Left lobe of liver (tissue), 2 donors: ENCODE measurements around the gene TMEM186. TPM values are rescaled to one million over a fixed set of nuclear protein-coding genes. Genes with fewer than 3 reads are reported as not detected.
"Not testable (repeated sequence)": the region's sequence is repeated elsewhere in the genome, so short reads cannot be mapped to it uniquely, and the experiment has no call there.

ENCODE experiments used
- ATAC-seq: fragments of 200-7000 bp; cut with Tn5 transposase; one replicate; pipeline ENCODE4 v1.9.1; 2020; ENCODE audit warnings: mild to moderate bottlenecking, moderate library complexity
- DNase-seq: peaks from one replicate; pipeline ENCODE4 v3.0.0-alpha.2; 2020; ENCODE audit warnings: low spot score
- total RNA-seq: library from RNA; stranded (reverse); gene quantifications from one replicate; pipeline ENCODE4 v1.2.1, GENCODE V29; 2021
- donor health status: DM: no; HTN: no; CAD: no; lungs with moderate emphysema.
- donor health status: DM: no; HTN: yes; CAD: no.

TMEM186 gene
- total RNA-seq, 1 donor from 2014 or later = 7.5 TPM

- no peak for DNase-seq
- ATAC-seq = no peak
Measured at GRCh38 chr16:8776129-8776584, 21.3 kb downstream of the TMEM186 start.

DNA sequence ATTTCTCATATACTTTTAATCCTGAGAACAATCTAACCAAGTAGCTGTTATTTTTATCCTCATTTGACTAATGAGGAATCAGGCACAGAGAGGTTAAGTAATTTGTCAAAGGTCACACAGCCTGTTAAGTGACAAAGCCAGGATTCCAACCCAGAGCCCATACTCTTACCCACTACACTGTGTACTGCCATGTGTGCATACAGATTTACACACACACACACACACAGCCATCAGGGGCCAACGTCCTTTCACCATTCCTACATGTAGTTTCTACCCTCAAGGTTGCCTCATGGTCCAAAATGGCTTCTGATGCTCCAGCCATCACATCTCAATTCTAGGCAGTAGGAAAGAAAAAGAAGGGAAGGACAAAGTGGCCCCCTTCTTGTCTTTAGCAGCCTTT lies 22.1 kb downstream of the TMEM186 start:
- DNase-seq (no peak), ATAC-seq (no peak)

DNA sequence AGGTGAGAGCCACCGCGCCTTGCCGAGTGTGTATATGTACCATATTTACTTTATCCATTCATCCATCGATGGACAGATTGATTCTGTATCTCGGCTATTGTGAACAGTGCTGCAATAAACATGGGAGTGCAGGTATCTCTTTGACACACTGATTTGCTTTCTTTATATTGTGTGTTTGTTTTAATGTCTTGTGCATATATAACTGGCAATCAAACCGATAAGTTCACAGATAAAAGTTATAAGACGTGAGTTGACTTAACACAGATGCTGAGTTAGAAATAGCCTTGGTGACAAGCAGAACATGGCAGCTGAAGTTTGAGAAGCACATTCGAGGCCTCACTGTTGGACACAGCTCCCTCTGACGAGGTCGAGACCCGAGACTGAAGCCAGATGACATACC lies 23.2 kb downstream of the TMEM186 start:
- ATAC-seq (no peak), DNase-seq (no peak)

- ATAC-seq (no peak), DNase-seq (no peak)
Measured at GRCh38 chr16:8773537-8773936, 23.9 kb downstream of the TMEM186 start.

DNA sequence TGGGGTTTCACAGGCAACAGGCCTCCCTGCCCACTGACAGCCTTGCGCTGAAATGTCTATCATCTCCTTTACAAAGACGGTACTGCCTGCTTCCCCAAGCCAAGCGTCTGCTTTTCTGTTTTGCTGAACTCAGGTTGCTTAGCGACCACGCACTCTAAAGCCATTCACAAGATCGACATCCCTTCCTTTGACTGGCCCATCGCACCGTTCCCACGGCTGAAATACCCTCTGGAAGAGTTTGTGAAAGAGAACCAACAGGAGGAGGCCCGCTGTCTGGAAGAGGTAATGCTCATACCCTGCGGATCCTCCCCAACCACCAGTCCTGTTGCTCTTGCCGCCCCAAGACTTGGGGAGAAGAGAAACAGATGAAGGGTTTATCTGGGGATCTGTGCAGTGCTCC lies 28.7 kb downstream of the TMEM186 start:
- DNase-seq = no peak
- ATAC-seq = no peak

GRCh38 chr16:8768283-8768682 lies 29.2 kb downstream of the TMEM186 start:
- DNase-seq (no peak), ATAC-seq (no peak)

DNA sequence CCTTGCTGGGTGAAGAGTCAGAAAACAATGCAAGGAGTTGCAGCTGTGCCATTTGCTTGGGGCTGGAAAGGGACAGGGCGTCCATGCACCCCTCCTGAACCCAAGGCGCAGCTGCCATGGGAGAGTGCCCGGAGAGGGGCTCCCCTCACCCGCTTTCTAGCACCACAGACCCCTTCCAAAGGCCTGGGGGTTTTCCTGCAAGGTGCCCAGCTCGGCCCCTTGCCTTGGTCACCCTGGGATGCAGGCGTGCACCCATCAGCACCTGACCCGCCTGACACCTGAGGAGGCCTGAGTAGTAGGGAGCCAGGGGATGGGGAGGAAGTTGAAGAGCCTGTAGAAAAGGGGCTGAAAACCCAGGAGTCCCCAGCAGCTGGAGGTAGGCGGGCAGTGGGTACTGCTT lies 30.3 kb downstream of the TMEM186 start:
- ATAC-seq = peak; percentile 13
- no peak for DNase-seq

- no peak for ATAC-seq
- DNase-seq = no peak
Measured at GRCh38 chr16:8764525-8765250, 32.8 kb downstream of the TMEM186 start.

- DNase-seq (no peak), ATAC-seq (no peak)
Measured at GRCh38 chr16:8763899-8764298, 33.5 kb downstream of the TMEM186 start.

DNA sequence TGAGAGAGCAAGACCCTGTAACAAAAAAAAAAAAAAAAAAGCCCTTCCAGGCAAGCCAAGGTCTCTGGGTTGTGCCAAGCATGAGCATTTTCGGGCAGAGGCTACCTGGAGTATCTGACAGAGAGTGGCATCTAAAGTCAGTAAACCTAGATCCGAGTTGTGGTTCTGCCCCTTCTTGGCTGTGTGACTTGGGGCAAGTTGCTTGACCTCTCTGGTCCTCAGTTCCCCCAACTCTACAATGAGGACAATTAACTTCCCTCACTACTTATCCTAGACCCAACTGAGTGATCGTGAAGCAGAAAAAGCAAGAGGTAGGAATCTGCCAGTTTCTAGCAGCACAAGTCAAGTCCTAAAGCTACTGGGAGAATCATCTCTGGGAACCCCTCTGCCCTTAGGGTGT lies 34.4 kb downstream of the TMEM186 start:
- ATAC-seq (no peak), DNase-seq (no peak)

DNA sequence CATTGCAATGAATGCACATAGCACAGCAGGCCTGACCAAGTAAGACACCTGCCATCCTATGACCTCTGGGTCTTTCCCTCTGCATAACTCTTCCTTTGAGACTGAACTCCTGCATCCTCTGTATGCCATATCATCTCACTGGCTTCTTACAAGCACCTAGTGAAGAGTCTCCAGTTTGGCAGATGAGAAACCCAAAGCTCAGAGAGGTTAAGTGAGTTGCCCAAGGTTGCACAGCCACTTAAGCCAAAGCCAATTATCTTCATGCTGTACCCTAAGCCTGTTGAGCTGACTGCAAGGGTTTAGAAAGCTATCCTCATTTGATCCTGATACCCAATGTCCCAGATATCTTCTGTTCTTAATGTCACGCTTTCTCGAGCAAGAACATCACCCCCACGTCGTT lies 35.2 kb downstream of the TMEM186 start:
- no peak for DNase-seq
- no peak for ATAC-seq

DNA sequence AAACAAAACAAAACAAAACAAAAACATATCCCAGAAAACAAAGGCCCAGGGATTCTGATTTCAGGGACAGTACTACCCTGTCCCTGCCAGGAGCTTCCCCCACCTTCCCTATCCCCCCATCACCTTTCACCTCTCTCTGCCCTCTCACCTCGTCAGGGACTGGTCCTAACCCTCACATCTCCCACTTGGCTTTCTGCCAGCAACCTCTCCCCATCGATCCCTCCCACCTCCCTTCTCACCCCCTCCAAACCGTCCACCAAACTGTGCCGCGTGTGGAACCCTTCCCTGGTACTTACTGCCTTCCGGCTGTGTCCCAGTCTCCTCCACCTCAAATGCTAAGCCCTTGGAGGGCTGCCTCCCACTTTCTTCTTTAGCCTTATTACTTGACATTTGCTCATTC lies 36.4 kb downstream of the TMEM186 start:
- DNase-seq = no peak
- ATAC-seq = peak; percentile 23

GRCh38 chr16:8760021-8760420 lies 37.4 kb downstream of the TMEM186 start:
- no peak for DNase-seq
- ATAC-seq = peak; percentile 19

DNA sequence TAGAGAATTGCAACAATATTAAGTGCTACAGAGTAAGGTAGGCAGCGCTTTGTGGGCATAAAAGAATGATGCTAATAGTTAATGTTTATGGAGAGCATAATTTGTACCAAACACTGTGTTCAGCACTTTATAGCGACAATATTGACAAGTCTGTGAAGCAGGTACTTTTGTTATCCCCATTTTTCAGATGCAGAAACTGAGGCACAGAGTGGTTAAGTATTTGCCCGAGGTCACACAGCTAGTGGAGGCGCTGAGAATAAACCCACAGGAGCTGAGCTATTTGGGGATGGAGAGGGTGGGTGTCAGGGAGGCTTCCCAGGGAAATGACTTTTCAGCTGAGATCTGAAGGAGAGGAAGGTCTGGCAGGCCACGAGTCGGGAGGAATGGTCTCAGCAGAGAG lies 39.4 kb downstream of the TMEM186 start:
- ATAC-seq (no peak), DNase-seq (no peak)

DNA sequence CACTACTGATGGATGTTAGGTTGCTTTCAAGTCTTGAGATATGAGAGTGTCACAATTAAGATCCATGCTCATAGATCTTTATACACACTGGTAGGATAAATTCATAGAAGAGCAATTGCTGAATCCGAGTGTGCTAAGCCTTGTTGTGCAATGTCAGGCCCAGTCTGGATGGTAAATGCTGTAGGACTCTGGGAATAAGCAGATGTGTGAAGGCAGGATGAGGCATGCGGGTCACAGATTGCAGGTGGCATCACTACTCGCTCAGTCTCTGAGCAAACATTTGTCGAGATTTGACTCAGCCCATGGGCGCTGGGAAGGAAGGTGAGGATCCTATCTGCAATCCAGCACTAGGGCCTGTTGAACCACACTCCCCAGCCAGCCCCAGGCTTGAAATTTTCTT lies 40.7 kb downstream of the TMEM186 start:
- no peak for ATAC-seq
- no peak for DNase-seq

- DNase-seq (no peak), ATAC-seq (no peak)
Measured at GRCh38 chr16:8753416-8754054, 43.9 kb downstream of the TMEM186 start.

DNA sequence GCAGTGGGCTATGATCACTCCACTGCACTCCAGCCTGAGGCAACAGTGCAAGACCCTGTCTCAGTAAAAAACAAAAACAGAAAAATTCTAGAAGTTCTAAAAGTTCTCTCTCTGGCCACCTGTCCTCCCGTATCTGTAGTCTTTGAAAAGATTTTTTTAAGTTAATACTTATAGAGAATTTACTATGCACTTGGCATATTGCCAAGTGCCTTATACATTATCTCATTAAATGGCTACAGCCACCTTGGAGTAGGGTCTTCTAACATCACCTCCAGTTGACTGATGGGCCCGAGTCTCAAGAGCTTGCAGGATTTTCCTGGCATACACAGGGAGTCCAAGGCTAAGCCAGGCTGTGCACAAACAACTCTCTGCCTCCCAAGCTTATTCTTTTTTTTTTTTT lies 44.7 kb downstream of the TMEM186 start:
- ATAC-seq = no peak

DNA sequence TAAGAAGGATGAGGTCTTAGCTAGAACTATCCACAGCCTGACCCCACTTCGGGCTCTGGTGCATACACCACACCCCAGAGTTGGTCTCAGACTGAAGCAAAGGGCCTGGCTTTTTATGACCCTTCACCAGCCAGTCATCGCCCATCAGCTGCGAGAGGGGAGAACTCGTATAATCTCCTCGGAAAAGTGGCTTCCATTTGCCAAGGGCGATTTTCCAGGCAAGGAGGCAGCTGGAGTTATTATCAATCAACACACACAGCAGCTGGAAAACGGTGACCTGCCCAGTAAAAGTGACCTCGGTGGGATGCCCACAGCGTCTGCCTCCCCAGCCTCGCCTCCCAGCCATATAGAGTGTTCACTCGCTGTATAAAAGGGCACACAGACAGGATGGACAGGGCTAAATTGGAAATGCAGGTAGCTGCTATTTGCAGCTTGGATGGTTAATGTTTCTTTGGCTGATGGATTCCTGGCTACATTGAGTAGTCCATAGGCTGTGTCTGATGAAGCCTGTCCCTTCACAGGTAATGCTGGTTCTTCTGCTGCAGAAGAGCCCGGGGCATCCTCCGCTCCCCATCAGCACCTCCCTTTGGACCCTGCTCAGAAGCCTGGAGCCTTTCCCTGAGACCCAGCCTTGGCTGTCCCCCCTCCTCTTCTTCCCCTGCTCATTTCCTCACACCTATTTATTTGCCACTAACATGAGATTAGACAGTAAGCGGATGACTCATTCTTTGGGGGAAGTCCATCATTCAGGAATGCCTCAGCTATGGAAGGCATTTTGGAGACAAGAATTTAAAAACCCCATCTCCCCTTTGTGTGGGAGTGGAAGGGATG lies 45.7 kb downstream of the TMEM186 start:
- peak; percentile 33 for ATAC-seq
- no peak for DNase-seq

More for the DNA sequence above, 44.7 kb downstream of the TMEM186 start:
- DNase-seq = no peak

- DNase-seq, ATAC-seq: not testable (repeated sequence)
Measured at GRCh38 chr16:8748944-8749343, 48.5 kb downstream of the TMEM186 start.
